Memory B cell (primary cell): ENCODE data around the gene ROGDI.
"Not testable (repeated sequence)": the region's sequence is repeated elsewhere in the genome, so short reads cannot be mapped to it uniquely, and the experiment has no call there.

ENCODE experiments used
- ATAC-seq: fragments of 150-1000 bp; cut with Tn5 transposase; 2 replicates; pipeline ENCODE4 v1.10.0; 2021; ENCODE audit warnings: low read depth, mild to moderate bottlenecking, moderate library complexity
- DNase-seq, 2 donors: peaks; one replicate each; pipeline ENCODE4 v3.0.0; 2022; ENCODE audit warnings: low spot score in 2 of 2
- H3K27ac Mint-ChIP-seq: one replicate; pipeline ENCODE4 v1.8.0; 2022; ENCODE audit warnings: mild to moderate bottlenecking, moderate library complexity, mixed read lengths
- H3K27me3 Mint-ChIP-seq: one replicate; pipeline ENCODE4 v1.8.0; 2022; ENCODE audit warnings: mixed read lengths
- H3K36me3 Mint-ChIP-seq: one replicate; pipeline ENCODE4 v1.8.0; 2022; ENCODE audit warnings: mild to moderate bottlenecking, mixed read lengths
- H3K4me1 Mint-ChIP-seq: one replicate; pipeline ENCODE4 v1.8.0; 2022; ENCODE audit warnings: mixed read lengths
- H3K4me3 Mint-ChIP-seq: one replicate; pipeline ENCODE4 v1.8.0; 2022; ENCODE audit warnings: mild to moderate bottlenecking, moderate library complexity, mixed read lengths
- H3K9me3 Mint-ChIP-seq: one replicate; pipeline ENCODE4 v1.8.0; 2022; ENCODE audit warnings: mixed read lengths

ROGDI gene

GRCh38 chr16:4790261-4790660, 12.2 kb downstream of the ROGDI start:
- ATAC-seq: no peak
- Mint-ChIP-seq H3K27me3 (peaks cover 3% of the 10 kb centered on the region), H3K36me3 (no peaks in the 10 kb centered on the region), H3K4me1 (no peaks in the 10 kb centered on the region), H3K9me3 (no peaks in the 10 kb centered on the region), H3K27ac (no peak overlapping the region), H3K4me3 (no peak overlapping the region)
- no peak for DNase-seq

- H3K4me3 Mint-ChIP-seq: no peak overlapping the region
Observed at GRCh38 chr16:4788910-4789309, 13.5 kb downstream of the ROGDI start.

GRCh38 chr16:4788489-4788889, 13.9 kb downstream of the ROGDI start:
- no peaks in the 10 kb centered on the region for H3K36me3 Mint-ChIP-seq
- no peak overlapping the region for H3K27ac Mint-ChIP-seq
- DNase-seq (no peak), ATAC-seq (no peak)
- H3K9me3 Mint-ChIP-seq: no peaks in the 10 kb centered on the region
- no peaks in the 10 kb centered on the region for H3K4me1 Mint-ChIP-seq
- no peak overlapping the region for H3K4me3 Mint-ChIP-seq
- H3K27me3 Mint-ChIP-seq: peaks cover 3% of the 10 kb centered on the region

More at GRCh38 chr16:4788910-4789309, 13.5 kb downstream of the ROGDI start:
- Mint-ChIP-seq H3K9me3 (no peaks in the 10 kb centered on the region), H3K4me1 (no peaks in the 10 kb centered on the region), H3K36me3 (no peaks in the 10 kb centered on the region), H3K27me3 (peaks cover 3% of the 10 kb centered on the region), H3K27ac (no peak overlapping the region)
- no peak for ATAC-seq
- no peak for DNase-seq

- ATAC-seq: no peak
- Mint-ChIP-seq H3K4me1 (no peaks in the 10 kb centered on the region), H3K27me3 (peaks cover 3% of the 10 kb centered on the region), H3K36me3 (no peaks in the 10 kb centered on the region), H3K4me3 (no peak within 1 kb of the TSS), H3K27ac (no peak within 1 kb of the TSS), H3K9me3 (no peaks in the 10 kb centered on the region)
- DNase-seq: no peak
Observed at GRCh38 chr16:4787627-4788482, 14.6 kb downstream of the ROGDI start, which contains the start of gene SEPTIN12. Gene SEPTIN12 (minus strand): TSS chr16:4788345. CDS start chr16:4787645, 700 bp downstream.

GRCh38 chr16:4787068-4787467, 15.4 kb downstream of the ROGDI start:
- no peak overlapping the region for H3K4me3 Mint-ChIP-seq
- ATAC-seq: no peak
- DNase-seq: no peak
- H3K4me1 Mint-ChIP-seq: peaks cover 4% of the 10 kb centered on the region
- no peaks in the 10 kb centered on the region for H3K9me3 Mint-ChIP-seq
- H3K27me3 Mint-ChIP-seq: peaks cover 3% of the 10 kb centered on the region
- no peaks in the 10 kb centered on the region for H3K36me3 Mint-ChIP-seq
- H3K27ac Mint-ChIP-seq: no peak overlapping the region

GRCh38 chr16:4785758-4786433, 16.5 kb downstream of the ROGDI start:
- no peaks in the 10 kb centered on the region for H3K36me3 Mint-ChIP-seq
- no peaks in the 10 kb centered on the region for H3K9me3 Mint-ChIP-seq
- H3K4me1 Mint-ChIP-seq: peaks cover 4% of the 10 kb centered on the region
- ATAC-seq (no peak), DNase-seq (no peak)
- peaks cover under 1% of the 10 kb centered on the region for H3K27me3 Mint-ChIP-seq
- H3K4me3 Mint-ChIP-seq: no peak overlapping the region
- no peak overlapping the region for H3K27ac Mint-ChIP-seq

GRCh38 chr16:4784444-4784987, 17.9 kb downstream of the ROGDI start:
- not testable (repeated sequence) for H3K4me3 Mint-ChIP-seq, H3K9me3 Mint-ChIP-seq, DNase-seq, H3K4me1 Mint-ChIP-seq, H3K36me3 Mint-ChIP-seq, H3K27ac Mint-ChIP-seq, ATAC-seq, H3K27me3 Mint-ChIP-seq

- H3K9me3 Mint-ChIP-seq: no peaks in the 10 kb centered on the region
- DNase-seq (no peak), ATAC-seq (no peak)
- peaks cover 4% of the 10 kb centered on the region for H3K4me1 Mint-ChIP-seq
- no peak overlapping the region for H3K4me3 Mint-ChIP-seq
- no peaks in the 10 kb centered on the region for H3K27me3 Mint-ChIP-seq
- no peaks in the 10 kb centered on the region for H3K36me3 Mint-ChIP-seq
- no peak overlapping the region for H3K27ac Mint-ChIP-seq
Observed at GRCh38 chr16:4783951-4784336, 18.5 kb downstream of the ROGDI start.

- no peaks in the 10 kb centered on the region for H3K36me3 Mint-ChIP-seq
Observed at GRCh38 chr16:4783251-4783950, 19.0 kb downstream of the ROGDI start.

GRCh38 chr16:4780235-4780634, 22.2 kb downstream of the ROGDI start:
- DNase-seq: no peak
- Mint-ChIP-seq H3K27me3 (no peaks in the 10 kb centered on the region), H3K27ac (no peak overlapping the region), H3K9me3 (no peaks in the 10 kb centered on the region), H3K4me3 (no peak overlapping the region), H3K36me3 (no peaks in the 10 kb centered on the region), H3K4me1 (peaks cover 4% of the 10 kb centered on the region)
- no peak for ATAC-seq

More at GRCh38 chr16:4783251-4783950, 19.0 kb downstream of the ROGDI start:
- Mint-ChIP-seq H3K9me3 (no peaks in the 10 kb centered on the region), H3K27ac (no peak overlapping the region), H3K4me1 (peaks cover 4% of the 10 kb centered on the region), H3K27me3 (no peaks in the 10 kb centered on the region), H3K4me3 (no peak overlapping the region)
- ATAC-seq: no peak
- no peak for DNase-seq

- DNase-seq: no peak
- H3K4me1 Mint-ChIP-seq: peaks cover 4% of the 10 kb centered on the region
- no peak for ATAC-seq
- no peaks in the 10 kb centered on the region for H3K9me3 Mint-ChIP-seq
- H3K27ac Mint-ChIP-seq: no peak overlapping the region
- no peak overlapping the region for H3K4me3 Mint-ChIP-seq
- no peaks in the 10 kb centered on the region for H3K36me3 Mint-ChIP-seq
- no peaks in the 10 kb centered on the region for H3K27me3 Mint-ChIP-seq
Observed at GRCh38 chr16:4778050-4778392, 24.4 kb downstream of the ROGDI start.

GRCh38 chr16:4777339-4778049, 24.9 kb downstream of the ROGDI start:
- Mint-ChIP-seq H3K9me3 (no peaks in the 10 kb centered on the region), H3K4me1 (peaks cover 4% of the 10 kb centered on the region), H3K36me3 (no peaks in the 10 kb centered on the region), H3K27ac (no peak overlapping the region), H3K27me3 (no peaks in the 10 kb centered on the region), H3K4me3 (no peak overlapping the region)
- no peak for ATAC-seq
- no peak for DNase-seq

- Mint-ChIP-seq H3K36me3 (no peaks in the 10 kb centered on the region), H3K9me3 (no peaks in the 10 kb centered on the region), H3K27ac (no peak overlapping the region), H3K4me1 (no peaks in the 10 kb centered on the region), H3K27me3 (no peaks in the 10 kb centered on the region), H3K4me3 (no peak overlapping the region)
- DNase-seq (no peak), ATAC-seq (no peak)
Observed at GRCh38 chr16:4776141-4776705, 26.2 kb downstream of the ROGDI start.
